HEK293T (cell line): ENCODE results near the gene MSH2.

Source experiments
- CTCF ChIA-PET: fragments of 350-600 bp; formaldehyde crosslinking; extraction: SDS; loops from one replicate; lab custom pipeline; 2021; ENCODE audit warnings: antibody characterized with exemption, inconsistent platforms; lab: Yijun Ruan, JAX
- POLR2A ChIA-PET: fragments of 350-600 bp; formaldehyde crosslinking; extraction: SDS; loops from one replicate; lab custom pipeline; 2020; ENCODE audit warnings: antibody characterized with exemption, inconsistent platforms; lab: Yijun Ruan, JAX
- DNase-seq: peaks from one replicate; pipeline ENCODE4 v3.0.0; 2012; ENCODE audit warnings: mixed read lengths; ENCODE audit errors: extremely low spot score
- ARNT ChIP-seq: fragments of 450-650 bp; IDR thresholded peaks from 2 replicates; pipeline ENCODE4 v1.6.1; 2017; ENCODE audit warnings: mild to moderate bottlenecking
- BHLHE40 ChIP-seq: fragments of 450-650 bp; IDR thresholded peaks from 2 replicates; pipeline ENCODE4 v1.6.1; 2016; ENCODE audit warnings: mild to moderate bottlenecking, moderate library complexity, borderline replicate concordance
- CTBP1 ChIP-seq: fragments of 450-650 bp; IDR thresholded peaks from 2 replicates; pipeline ENCODE4 v1.6.1; 2016; ENCODE audit warnings: borderline replicate concordance
- ELF4 ChIP-seq: fragments of 450-650 bp; IDR thresholded peaks from 2 replicates; pipeline ENCODE4 v1.6.1; 2017; ENCODE audit warnings: antibody characterized with exemption
- FOXA1 ChIP-seq: fragments of 450-650 bp; IDR thresholded peaks from 2 replicates; pipeline ENCODE4 v1.6.1; 2016; ENCODE audit warnings: mild to moderate bottlenecking
- FOXK2 ChIP-seq: fragments of 450-650 bp; IDR thresholded peaks from 2 replicates; pipeline ENCODE4 v1.6.1; 2016; ENCODE audit warnings: mild to moderate bottlenecking
- FOXM1 ChIP-seq: fragments of 450-650 bp; IDR thresholded peaks from 2 replicates; pipeline ENCODE4 v1.6.1; 2017; ENCODE audit warnings: mild to moderate bottlenecking, borderline replicate concordance
- HDGF ChIP-seq: fragments of 450-650 bp; IDR thresholded peaks from 2 replicates; pipeline ENCODE4 v1.6.1; 2017; ENCODE audit warnings: antibody characterized with exemption, borderline replicate concordance
- L3MBTL2 ChIP-seq: fragments of 450-650 bp; conservative IDR thresholded peaks from 2 replicates; pipeline ENCODE4 v1.6.1; 2016; ENCODE audit warnings: mild to moderate bottlenecking
- LEF1 ChIP-seq: fragments of 450-650 bp; IDR thresholded peaks from 2 replicates; pipeline ENCODE4 v1.6.1; 2017; ENCODE audit warnings: mild to moderate bottlenecking, borderline replicate concordance
- NFRKB ChIP-seq: fragments of 450-650 bp; IDR thresholded peaks from 2 replicates; pipeline ENCODE4 v1.6.1; 2016; ENCODE audit warnings: mild to moderate bottlenecking, moderate library complexity
- PKNOX1 ChIP-seq: fragments of 450-650 bp; IDR thresholded peaks from 2 replicates; pipeline ENCODE4 v1.6.1; 2016
- SP1 ChIP-seq: fragments of 450-650 bp; IDR thresholded peaks from 2 replicates; pipeline ENCODE4 v1.6.1; 2017
- SUZ12 ChIP-seq: fragments of 450-650 bp; IDR thresholded peaks from 2 replicates; pipeline ENCODE4 v1.6.1; 2016; ENCODE audit warnings: mild to moderate bottlenecking
- TARDBP ChIP-seq: fragments of 450-650 bp; IDR thresholded peaks from 2 replicates; pipeline ENCODE4 v1.6.1; 2016
- ZNF384 ChIP-seq: fragments of 450-650 bp; IDR thresholded peaks from 2 replicates; pipeline ENCODE4 v1.6.1; 2016

MSH2 gene

GRCh38 chr2:47493317-47494035 is 90.5 kb downstream of the MSH2 start:
- TF ChIP-seq HDGF = no peak
- no peak for DNase-seq
- CTCF ChIA-PET = no interaction called here
- POLR2A ChIA-PET = interaction anchor here (1.3 kb wide), 1 partner anchor 289 kb away, joined by 3 read pairs; the partner anchor contains the start of gene MSH6

- no peak for TF ChIP-seq LEF1
- TF ChIP-seq HDGF = no peak
- TF ChIP-seq ZNF384 = no peak
- TF ChIP-seq ELF4 = no peak
- no peak for TF ChIP-seq FOXM1
- no peak for TF ChIP-seq BHLHE40
- no peak for TF ChIP-seq FOXA1
Observed at GRCh38 chr2:47494267-47495130, 91.5 kb downstream of the MSH2 start.

GRCh38 chr2:47497843-47498460 is 95.0 kb downstream of the MSH2 start:
- POLR2A ChIA-PET = no interaction called here
- CTCF ChIA-PET = no interaction called here
- TF ChIP-seq TARDBP (no peak), SUZ12 (no peak), BHLHE40 (no peak), PKNOX1 (no peak), CTBP1 (no peak), ARNT (no peak), L3MBTL2 (no peak), ZNF384 (no peak), ELF4 (no peak), LEF1 (no peak), SP1 (no peak)
- DNase-seq = no peak

More at GRCh38 chr2:47494267-47495130, 91.5 kb downstream of the MSH2 start:
- DNase-seq = no peak
- ChIA-PET POLR2A (no interaction called here), CTCF (no interaction called here)

- DNase-seq = no peak
- POLR2A ChIA-PET = no interaction called here
- CTCF ChIA-PET = no interaction called here
- TF ChIP-seq HDGF = no peak
- TF ChIP-seq ARNT = no peak
- no peak for TF ChIP-seq NFRKB
- TF ChIP-seq SUZ12 = no peak
- no peak for TF ChIP-seq CTBP1
- TF ChIP-seq PKNOX1 = no peak
- TF ChIP-seq FOXM1 = no peak
- no peak for TF ChIP-seq BHLHE40
- no peak for TF ChIP-seq ZNF384
- no peak for TF ChIP-seq L3MBTL2
- TF ChIP-seq LEF1 = no peak
- TF ChIP-seq FOXK2 = no peak
- TF ChIP-seq ELF4 = no peak
- TF ChIP-seq TARDBP = no peak
- TF ChIP-seq FOXA1 = no peak
- TF ChIP-seq SP1 = no peak
Observed at GRCh38 chr2:47499093-47499492, 96.1 kb downstream of the MSH2 start.

GRCh38 chr2:47499621-47500309 is 96.8 kb downstream of the MSH2 start:
- TF ChIP-seq ELF4 (no peak), SUZ12 (no peak), TARDBP (no peak), FOXA1 (no peak), CTBP1 (no peak), NFRKB (no peak), ZNF384 (no peak), BHLHE40 (no peak), HDGF (no peak), FOXK2 (no peak), L3MBTL2 (no peak), FOXM1 (no peak), SP1 (no peak), LEF1 (no peak), ARNT (no peak), PKNOX1 (no peak)
- ChIA-PET CTCF (no interaction called here), POLR2A (no interaction called here)
- DNase-seq = no peak
